Trophoblast cell (in vitro differentiated cells and primary cell): ENCODE results near the gene FOXP3.

Experiments
- DNase-seq, 2 donors: peaks; one replicate each; pipeline ENCODE4 v3.0.0-alpha.2; 2016
- H2AFZ ChIP-seq: 2 replicates; pipeline ENCODE4 v1.6.1; 2013; ENCODE audit warnings: low read length, moderate library complexity, mild to moderate bottlenecking; ENCODE audit not compliant: insufficient read depth, poor library complexity
- H2AK5ac ChIP-seq: 2 replicates; pipeline ENCODE4 v1.6.1; 2013; ENCODE audit warnings: mild to moderate bottlenecking, low read length
- H2BK120ac ChIP-seq: 2 replicates; pipeline ENCODE4 v1.6.1; 2013; ENCODE audit warnings: low read length, mild to moderate bottlenecking, moderate library complexity; ENCODE audit not compliant: insufficient read depth, poor library complexity
- H2BK12ac ChIP-seq: 2 replicates; pipeline ENCODE4 v1.6.1; 2013; ENCODE audit warnings: mild to moderate bottlenecking, low read length, moderate library complexity
- H2BK5ac ChIP-seq: 2 replicates; pipeline ENCODE4 v1.6.1; 2013; ENCODE audit warnings: low read length, low read depth, moderate library complexity, mild to moderate bottlenecking; ENCODE audit not compliant: poor library complexity
- H3K14ac ChIP-seq: 2 replicates; pipeline ENCODE4 v1.6.1; 2013; ENCODE audit warnings: mild to moderate bottlenecking, low read length
- H3K18ac ChIP-seq: 2 replicates; pipeline ENCODE4 v1.6.1; 2013; ENCODE audit warnings: mild to moderate bottlenecking, low read length
- H3K23ac ChIP-seq: 2 replicates; pipeline ENCODE4 v1.6.1; 2013; ENCODE audit warnings: low read length
- H3K27ac ChIP-seq: 2 replicates; pipeline ENCODE4 v1.5.1; 2013; ENCODE audit warnings: low read depth, mild to moderate bottlenecking, inconsistent platforms, low read length, moderate library complexity
- H3K27me3 ChIP-seq: 2 replicates; pipeline ENCODE4 v1.6.1; 2013; ENCODE audit warnings: inconsistent platforms, mild to moderate bottlenecking, low read length, moderate library complexity; ENCODE audit not compliant: insufficient read depth
- H3K36me3 ChIP-seq, 2 experiments: 1 replicate in 1 of 2; 2 replicates in 1 of 2; pipeline ENCODE4 v1.6.1; 2013; ENCODE audit warnings: low read length in 2 of 2, mild to moderate bottlenecking in 2 of 2, moderate library complexity in 1 of 2; ENCODE audit not compliant: insufficient read depth in 2 of 2, control insufficient read depth in 1 of 2
- H3K4ac ChIP-seq: 2 replicates; pipeline ENCODE4 v1.6.1; 2013; ENCODE audit warnings: low read depth, mild to moderate bottlenecking, low read length, moderate library complexity
- H3K4me1 ChIP-seq, 2 experiments: 1 replicate in 1 of 2; 2 replicates in 1 of 2; pipeline ENCODE4 v1.6.1; 2013; ENCODE audit warnings: low read length in 2 of 2, mild to moderate bottlenecking in 2 of 2, moderate library complexity in 1 of 2; ENCODE audit not compliant: insufficient read depth in 2 of 2, control insufficient read depth in 1 of 2
- H3K4me2 ChIP-seq: 2 replicates; pipeline ENCODE4 v1.6.1; 2013; ENCODE audit warnings: inconsistent platforms, mild to moderate bottlenecking, low read length, moderate library complexity
- H3K4me3 ChIP-seq: 2 replicates; pipeline ENCODE4 v1.5.1; 2013; ENCODE audit warnings: mild to moderate bottlenecking, low read depth, low read length, inconsistent platforms
- H3K79me1 ChIP-seq: one replicate; pipeline ENCODE4 v1.6.1; 2013; ENCODE audit warnings: low read length
- H3K79me2 ChIP-seq: 2 replicates; pipeline ENCODE4 v1.6.1; 2013; ENCODE audit warnings: low read length, mild to moderate bottlenecking; ENCODE audit not compliant: control insufficient read depth, insufficient read depth, poor library complexity
- H3K9ac ChIP-seq: 2 replicates; pipeline ENCODE4 v1.6.1; 2013; ENCODE audit warnings: mild to moderate bottlenecking, low read length
- H3K9me3 ChIP-seq: 2 replicates; pipeline ENCODE4 v1.6.1; 2013; ENCODE audit warnings: low read depth, mild to moderate bottlenecking, control low read depth, inconsistent platforms, low read length; ENCODE audit not compliant: insufficient read depth
- H4K12ac ChIP-seq: 2 replicates; pipeline ENCODE4 v1.6.1; 2013; ENCODE audit warnings: low read depth, mild to moderate bottlenecking, low read length, moderate library complexity
- H4K8ac ChIP-seq: 2 replicates; pipeline ENCODE4 v1.6.1; 2013; ENCODE audit warnings: low read depth, mild to moderate bottlenecking, low read length, moderate library complexity
- H4K91ac ChIP-seq: one replicate; pipeline ENCODE4 v1.6.1; 2013; ENCODE audit warnings: low read depth, mild to moderate bottlenecking, low read length, moderate library complexity
- WGBS: extraction: QIAGEN DNeasy Blood & Tissue Kit; methylation state at CpG from one replicate; pipeline ENCODE4 v1.1.7; 2013; ENCODE audit warnings: missing lambda C conversion rate; ENCODE audit not compliant: insufficient read length, insufficient coverage; ENCODE audit errors: extremely low coverage; 5-methylcytosine and 5-hydroxymethylcytosine counted together

The FOXP3 gene

DNA sequence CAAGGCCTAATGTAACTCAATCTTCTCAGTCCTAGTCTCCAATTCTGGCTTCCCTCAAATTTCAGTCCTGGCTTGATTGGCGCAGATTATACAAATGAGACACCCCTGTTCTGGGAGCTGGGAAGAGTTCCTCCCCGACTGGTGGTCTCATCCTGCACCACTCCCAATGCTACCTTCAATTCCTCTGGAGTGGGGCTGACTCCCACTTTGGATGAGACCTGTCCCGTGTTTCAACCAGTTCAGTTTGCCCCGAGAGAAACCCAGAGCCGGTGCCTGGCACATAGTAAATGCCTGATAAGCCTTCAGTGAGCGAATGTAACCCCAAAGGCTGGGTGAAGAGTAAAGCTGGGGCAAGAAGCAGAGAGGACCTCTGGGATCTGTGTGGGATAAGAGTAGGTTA is 60.5 kb downstream of the FOXP3 start:
- Histone ChIP-seq H3K23ac (no peak overlapping the region), H3K27ac (no peak overlapping the region), H3K14ac (no peak overlapping the region), H2AFZ (no peak overlapping the region), H3K79me2 (no peaks in the 10 kb centered on the region), H3K27me3 (no peaks in the 10 kb centered on the region), H3K4me3 (no peak overlapping the region), H3K79me1 (no peaks in the 10 kb centered on the region), H3K9me3 (no peaks in the 10 kb centered on the region), H3K9ac (no peak overlapping the region), H2AK5ac (no peak overlapping the region), H3K4me1 (peaks cover 0 to 2% of the 10 kb centered on the region in 2 experiments), H2BK12ac (no peak overlapping the region), H3K4me2 (no peak overlapping the region), H4K8ac (no peak overlapping the region), H3K18ac (no peak overlapping the region), H4K91ac (no peak overlapping the region), H2BK120ac (no peak overlapping the region), H3K36me3 (no peaks in the 10 kb centered on the region), H2BK5ac (no peak overlapping the region), H4K12ac (no peak overlapping the region), H3K4ac (no peak overlapping the region)
- no peak for DNase-seq
- WGBS, result no CpG with 5 or more reads among the region's 6 CpGs

DNA sequence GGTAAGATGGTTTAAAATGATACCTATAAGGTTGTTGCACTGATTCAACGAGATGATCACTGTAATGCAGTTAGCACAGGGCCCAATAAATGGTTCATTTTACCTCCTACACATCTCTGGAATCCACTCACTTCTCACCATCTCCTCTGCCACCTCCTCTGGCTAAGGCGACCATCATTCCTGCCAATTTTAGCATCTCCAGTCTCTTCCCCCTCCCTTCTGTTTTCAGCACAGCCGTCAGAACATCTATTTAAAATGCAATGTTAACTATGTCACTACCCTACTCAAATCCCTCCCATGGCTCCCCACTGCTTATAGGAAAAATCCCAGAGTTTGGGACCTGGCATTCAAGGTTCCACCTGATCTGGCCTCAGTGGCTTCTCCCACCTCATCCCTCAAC is 61.0 kb downstream of the FOXP3 start:
- no peak for DNase-seq
- Histone ChIP-seq H3K9ac (no peak overlapping the region), H4K91ac (no peak overlapping the region), H4K8ac (no peak overlapping the region), H3K23ac (no peak overlapping the region), H2BK12ac (no peak overlapping the region), H3K14ac (no peak overlapping the region), H3K79me2 (no peaks in the 10 kb centered on the region), H3K9me3 (no peaks in the 10 kb centered on the region), H3K4me3 (no peak overlapping the region), H2BK120ac (no peak overlapping the region), H2BK5ac (no peak overlapping the region), H3K4me2 (no peak overlapping the region), H4K12ac (no peak overlapping the region), H3K4me1 (peaks cover 0 to 2% of the 10 kb centered on the region in 2 experiments), H2AFZ (no peak overlapping the region), H3K4ac (no peak overlapping the region), H2AK5ac (no peak overlapping the region), H3K36me3 (no peaks in the 10 kb centered on the region), H3K79me1 (no peaks in the 10 kb centered on the region), H3K27me3 (no peaks in the 10 kb centered on the region), H3K18ac (no peak overlapping the region), H3K27ac (no peak overlapping the region)
- no CpG with 5 or more reads among the region's 3 CpGs for WGBS

DNA sequence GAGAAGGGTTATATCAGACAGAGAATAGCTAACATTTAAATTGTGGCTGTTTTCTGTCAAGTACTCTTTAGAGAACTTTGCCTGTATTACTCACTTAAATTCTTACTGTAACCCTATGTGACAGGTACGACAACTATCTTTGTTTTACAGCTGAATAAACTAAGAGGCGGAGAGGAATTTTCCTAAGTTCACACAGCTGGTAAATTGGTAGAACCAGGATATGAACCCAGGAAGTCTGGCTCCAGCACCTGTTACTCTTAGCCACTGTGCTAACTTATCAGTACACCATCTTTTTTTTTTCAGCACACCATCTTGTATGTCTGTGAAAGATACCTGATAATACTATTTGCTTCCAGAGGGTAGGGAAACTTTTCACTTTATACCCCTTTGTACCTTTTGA is 62.5 kb downstream of the FOXP3 start:
- WGBS, result no CpG with 5 or more reads among the region's 2 CpGs
- Histone ChIP-seq H4K91ac (no peak overlapping the region), H3K23ac (no peak overlapping the region), H3K36me3 (no peaks in the 10 kb centered on the region), H3K79me1 (no peaks in the 10 kb centered on the region), H3K14ac (no peak overlapping the region), H2BK5ac (no peak overlapping the region), H4K8ac (no peak overlapping the region), H3K18ac (no peak overlapping the region), H2AFZ (no peak overlapping the region), H3K4me3 (no peak overlapping the region), H3K9me3 (no peaks in the 10 kb centered on the region), H3K4me1 (peaks cover 0 to 2% of the 10 kb centered on the region in 2 experiments), H3K27ac (no peak overlapping the region), H3K4me2 (no peak overlapping the region), H3K79me2 (no peaks in the 10 kb centered on the region), H2AK5ac (no peak overlapping the region), H3K4ac (no peak overlapping the region), H2BK120ac (no peak overlapping the region), H3K9ac (no peak overlapping the region), H3K27me3 (no peaks in the 10 kb centered on the region), H2BK12ac (no peak overlapping the region), H4K12ac (no peak overlapping the region)
- no peak for DNase-seq
